Cardiac muscle cell (in vitro differentiated cells and primary cell): ENCODE results near the gene BANF2. TPM values are rescaled to one million over a fixed set of nuclear protein-coding genes. Genes with fewer than 3 reads are reported as not detected.
A peak's percentile ranks its signal among the peaks of the same experiment; 100 is the strongest.

Source experiments
- DNase-seq, 2 donors: peaks; one replicate each; pipeline versions ENCODE4 v3.0.0 to v3.0.0-alpha.2; 2010 to 2017; ENCODE audit warnings: low read depth in 1 of 2, low spot score in 1 of 2
- H3K27ac ChIP-seq: fragments of 200-600 bp; sonication (generic); 2 replicates; pipeline ENCODE4 v1.5.1; 2016
- H3K27me3 ChIP-seq: fragments of 200-600 bp; sonication (generic); 2 replicates; pipeline ENCODE4 v1.6.0; 2016; ENCODE audit warnings: control low read depth
- H3K36me3 ChIP-seq: fragments of 200-600 bp; sonication (generic); 2 replicates; pipeline ENCODE4 v1.5.1; 2016; ENCODE audit warnings: control low read depth
- H3K4me1 ChIP-seq: fragments of 200-600 bp; sonication (generic); 2 replicates; pipeline ENCODE4 v1.8.1; 2017; ENCODE audit warnings: low read depth, mild to moderate bottlenecking, mixed run types
- H3K4me3 ChIP-seq: fragments of 200-600 bp; sonication (generic); 2 replicates; pipeline ENCODE4 v1.5.1; 2016; ENCODE audit warnings: mild to moderate bottlenecking
- H3K9me3 ChIP-seq: fragments of 200-600 bp; sonication (generic); 2 replicates; pipeline ENCODE4 v1.5.1; 2017; ENCODE audit warnings: low read depth, mild to moderate bottlenecking, control low read depth
- CTCF ChIP-seq: IDR thresholded peaks from 2 replicates; pipeline ENCODE4 v1.5.1; 2012; ENCODE audit warnings: low read depth, mild to moderate bottlenecking, low read length
- polyA plus RNA-seq: library from polyadenylated mRNA; unstranded; fragments of >200 nt; fragmentation: Nextera tagmentation; extraction: Ambion mirVana; gene quantifications from 2 replicates; pipeline ENCODE4 v1.2.1, GENCODE V29; 2016
- total RNA-seq: library from RNA; depleted of rRNA; stranded (reverse); fragments of >200 nt; gene quantifications from 2 replicates; pipeline ENCODE4 v1.2.3, GENCODE V29; 2016

BANF2 gene
- total and polyA plus RNA-seq, 2 experiments from 2014 or later: not detected

DNA sequence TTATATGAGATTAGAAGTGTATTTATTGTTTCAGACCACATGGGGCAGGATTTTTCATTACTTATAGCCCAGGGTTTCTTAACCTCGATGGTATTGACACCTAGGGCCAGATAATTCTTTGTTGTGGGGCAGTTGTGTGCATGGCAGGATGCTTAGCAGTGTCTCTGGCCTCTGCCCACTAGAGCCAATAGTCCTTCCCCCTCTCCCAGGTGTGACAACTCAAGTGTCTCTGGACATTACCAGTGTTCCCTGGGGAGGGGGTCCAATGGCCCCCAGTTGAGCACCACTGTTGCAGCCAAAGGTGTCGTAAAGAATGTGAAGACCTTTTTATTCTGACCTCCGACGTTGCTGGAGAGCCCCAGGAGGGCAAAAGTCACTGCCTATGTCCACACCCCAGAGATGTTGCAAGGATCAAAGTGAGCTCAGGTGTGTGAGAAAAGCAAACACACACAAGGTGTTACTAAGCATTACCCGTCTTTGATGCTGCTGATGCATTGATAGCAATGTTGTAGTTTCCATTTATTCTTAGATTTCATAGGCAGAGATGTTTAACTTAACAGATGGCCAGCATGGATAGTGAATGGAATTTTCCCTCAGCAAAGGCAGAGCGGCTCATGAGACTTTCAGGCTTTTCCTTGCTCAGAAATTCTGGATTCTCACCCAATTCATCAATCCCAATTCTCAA lies 22.2 kb downstream of the BANF2 start:
- peak; percentile 12 for TF ChIP-seq CTCF
- Histone ChIP-seq H3K4me1 (peaks cover 2% of the 10 kb centered on the region), H3K27me3 (no peaks in the 10 kb centered on the region), H3K27ac (no peak overlapping the region), H3K36me3 (no peaks in the 10 kb centered on the region), H3K4me3 (no peak overlapping the region), H3K9me3 (no peaks in the 10 kb centered on the region)
- peak in 1 of 2 donors; percentile 11 for DNase-seq

- Histone ChIP-seq H3K36me3 (no peaks in the 10 kb centered on the region), H3K4me1 (peaks cover 5% of the 10 kb centered on the region), H3K27me3 (no peaks in the 10 kb centered on the region), H3K27ac (no peak overlapping the region), H3K9me3 (no peaks in the 10 kb centered on the region), H3K4me3 (no peak overlapping the region)
- no peak for TF ChIP-seq CTCF
- no peak for DNase-seq
Observed at GRCh38 chr20:17722493-17723300, 22.9 kb downstream of the BANF2 start.

DNA sequence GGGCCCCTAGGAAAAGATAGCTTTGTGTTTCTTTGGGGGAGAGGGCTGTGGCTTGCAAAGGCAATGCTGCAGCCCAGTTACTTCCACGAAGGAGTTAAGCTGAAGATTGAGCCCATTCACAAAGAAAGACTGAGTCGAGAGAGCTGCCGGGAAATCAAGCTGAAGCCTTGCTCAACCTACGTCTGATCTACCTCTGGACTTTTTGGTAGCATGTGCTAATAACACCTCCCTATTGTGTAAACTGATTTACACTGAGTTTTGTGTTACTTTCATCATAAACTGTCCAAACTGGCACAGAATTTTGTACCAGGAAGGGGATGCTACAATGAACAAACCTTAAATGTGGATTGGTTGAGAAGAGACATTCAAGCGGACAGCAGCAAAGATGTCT lies 23.5 kb downstream of the BANF2 start:
- Histone ChIP-seq H3K36me3 (no peaks in the 10 kb centered on the region), H3K4me3 (no peak overlapping the region), H3K27ac (no peak overlapping the region), H3K4me1 (peaks cover 5% of the 10 kb centered on the region), H3K9me3 (no peaks in the 10 kb centered on the region), H3K27me3 (no peaks in the 10 kb centered on the region)
- no peak for DNase-seq
- TF ChIP-seq CTCF: no peak

DNA sequence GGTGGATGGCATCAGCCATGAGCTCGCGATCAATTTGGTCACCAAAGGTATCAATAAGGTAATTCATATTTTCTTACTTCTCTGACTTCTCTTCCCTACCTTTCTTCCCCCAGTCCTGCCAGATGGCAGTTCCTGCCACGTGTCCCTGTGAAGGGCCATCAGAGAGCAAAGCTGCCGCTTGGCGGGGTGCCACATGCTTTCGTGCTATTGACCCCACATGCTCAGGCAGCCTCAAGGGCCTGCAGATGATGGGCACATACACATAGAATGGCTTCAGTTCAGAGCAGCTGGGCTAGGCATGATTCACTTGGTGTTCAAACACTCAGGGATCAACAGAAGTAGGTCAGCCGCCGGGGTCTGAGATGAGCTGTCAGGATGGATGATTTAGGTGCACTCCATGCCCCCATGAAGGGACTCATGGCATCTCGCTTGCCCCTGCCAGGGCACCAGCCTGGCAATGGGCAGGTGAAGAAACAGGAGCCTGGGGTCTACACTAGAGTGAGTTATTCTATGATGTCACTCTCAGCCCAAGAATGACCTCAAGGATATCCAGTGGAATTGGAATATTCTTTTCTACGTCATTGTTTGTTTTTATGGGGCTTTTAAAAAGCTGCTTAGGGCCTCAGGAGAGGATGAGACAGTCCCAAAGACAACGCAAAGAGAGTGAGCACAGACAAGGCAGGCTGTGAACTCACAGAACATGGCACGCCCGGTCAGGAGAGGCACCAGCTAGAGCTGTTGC lies 25.5 kb downstream of the BANF2 start:
- no peak for TF ChIP-seq CTCF
- Histone ChIP-seq H3K27me3 (no peaks in the 10 kb centered on the region), H3K9me3 (no peaks in the 10 kb centered on the region), H3K4me1 (peaks cover 5% of the 10 kb centered on the region), H3K27ac (no peak overlapping the region), H3K36me3 (no peaks in the 10 kb centered on the region), H3K4me3 (no peak overlapping the region)
- no peak for DNase-seq

GRCh38 chr20:17726902-17727301 lies 27.1 kb downstream of the BANF2 start:
- Histone ChIP-seq H3K27ac (no peak overlapping the region), H3K4me1 (peaks cover 5% of the 10 kb centered on the region), H3K4me3 (no peak overlapping the region), H3K27me3 (no peaks in the 10 kb centered on the region), H3K36me3 (no peaks in the 10 kb centered on the region), H3K9me3 (no peaks in the 10 kb centered on the region)
- no peak for DNase-seq
- TF ChIP-seq CTCF: no peak
